Activated naive CD4-positive, alpha-beta T cell (primary cell): Measurements from ENCODE around the gene PML.
"Not testable (repeated sequence)": the region's sequence is repeated elsewhere in the genome, so short reads cannot be mapped to it uniquely, and the experiment has no call there.

Experiments used
- DNase-seq, 4 experiments: peaks; one replicate each; lab custom pipeline; 2025; lab: John Stamatoyannopoulos, UW

Gene PML

GRCh38 chr15:74060251-74060650, 65.7 kb downstream of the PML start:
- no peak for DNase-seq

GRCh38 chr15:74062236-74062635, 67.7 kb downstream of the PML start:
- no peak for DNase-seq

GRCh38 chr15:74062671-74063070, 68.2 kb downstream of the PML start:
- no peak for DNase-seq

GRCh38 chr15:74063425-74064146, 69.1 kb downstream of the PML start:
- not testable (repeated sequence) for DNase-seq

GRCh38 chr15:74064183-74064582, 69.7 kb downstream of the PML start:
- not testable (repeated sequence) for DNase-seq

GRCh38 chr15:74064822-74065221, 70.3 kb downstream of the PML start:
- not testable (repeated sequence) for DNase-seq

GRCh38 chr15:74065684-74066411, 71.3 kb downstream of the PML start:
- not testable (repeated sequence) for DNase-seq

- not testable (repeated sequence) for DNase-seq
These were observed 77.1 kb downstream of the PML start for GRCh38 chr15:74071645-74072044.

- DNase-seq = not testable (repeated sequence)
These were observed 77.6 kb downstream of the PML start for GRCh38 chr15:74072132-74072531.

GRCh38 chr15:74072614-74073337, 78.3 kb downstream of the PML start:
- not testable (repeated sequence) for DNase-seq

- not testable (repeated sequence) for DNase-seq
These were observed 81.3 kb downstream of the PML start for GRCh38 chr15:74075781-74076180.

GRCh38 chr15:74082450-74082849, 87.9 kb downstream of the PML start, which contains the start of gene GOLGA6A:
GOLGA6A (minus strand) TSS chr15:74082550; CDS start chr15:74082509, 41 bp downstream.
- not testable (repeated sequence) for DNase-seq

GRCh38 chr15:74094567-74094966, 100.1 kb downstream of the PML start:
- DNase-seq = not testable (repeated sequence)

- DNase-seq = not testable (repeated sequence)
These were observed 101.1 kb downstream of the PML start for GRCh38 chr15:74095610-74096009.

- DNase-seq = not testable (repeated sequence)
These were observed 102.4 kb downstream of the PML start for GRCh38 chr15:74096753-74097474.
